D721Med (cell line): ENCODE data around the gene MEIS1.

Experiments
- DNase-seq: peaks from one replicate; pipeline ENCODE4 v3.0.0; 2011; ENCODE audit warnings: low spot score; ENCODE audit not compliant: insufficient read length
- FAIRE-seq: peaks from 2 replicates; lab custom pipeline; 2011; peaks lifted over from hg19 to GRCh38; lab: Jason Lieb, UNC
- CTCF ChIP-seq: IDR thresholded peaks from 2 replicates; pipeline ENCODE4 v1.5.1; 2012; ENCODE audit warnings: mild to moderate bottlenecking, control low read depth; ENCODE audit not compliant: insufficient read depth; ENCODE audit errors: missing control alignments

Gene MEIS1

GRCh38 chr2:66528974-66529724 is 94.2 kb downstream of the MEIS1 start:
- DNase-seq (no peak), FAIRE-seq (no peak)
- TF ChIP-seq CTCF: no peak

- no peak for DNase-seq
- TF ChIP-seq CTCF: no peak
Observed at GRCh38 chr2:66530651-66531050, 95.7 kb downstream of the MEIS1 start.

GRCh38 chr2:66531155-66531554 is 96.2 kb downstream of the MEIS1 start:
- no peak for TF ChIP-seq CTCF
- FAIRE-seq (no peak), DNase-seq (no peak)

More at GRCh38 chr2:66530651-66531050, 95.7 kb downstream of the MEIS1 start:
- FAIRE-seq: no peak

- FAIRE-seq (no peak), DNase-seq (no peak)
- no peak for TF ChIP-seq CTCF
Observed at GRCh38 chr2:66531567-66531966, 96.6 kb downstream of the MEIS1 start.

GRCh38 chr2:66532972-66533868 is 98.3 kb downstream of the MEIS1 start:
- TF ChIP-seq CTCF: no peak
- DNase-seq (no peak), FAIRE-seq (no peak)

GRCh38 chr2:66534461-66534860 is 99.5 kb downstream of the MEIS1 start:
- no peak for TF ChIP-seq CTCF
- no peak for FAIRE-seq

More at GRCh38 chr2:66534461-66534860, 99.5 kb downstream of the MEIS1 start:
- DNase-seq: no peak
